Mesothelial cell of epicardium (in vitro differentiated cells): ENCODE data around the gene PHIP. TPM values are rescaled to one million over a fixed set of nuclear protein-coding genes. Genes with fewer than 3 reads are reported as not detected.
A peak's percentile ranks its signal among the peaks of the same experiment; 100 is the strongest.

ENCODE experiments used
- DNase-seq, 2 experiments: peaks; one replicate each; pipeline ENCODE4 v3.0.0; 2021; ENCODE audit warnings: low spot score in 2 of 2; ENCODE audit not compliant: unreplicated experiment in 2 of 2
- H3K27ac Mint-ChIP-seq: 2 replicates; pipeline ENCODE4 v1.8.0; 2021; ENCODE audit warnings: mixed read lengths
- H3K27me3 Mint-ChIP-seq: 2 replicates; pipeline ENCODE4 v1.8.0; 2021; ENCODE audit warnings: low read depth, mixed read lengths
- H3K36me3 Mint-ChIP-seq: 2 replicates; pipeline ENCODE4 v1.8.0; 2021; ENCODE audit warnings: mixed read lengths
- H3K4me1 Mint-ChIP-seq: 2 replicates; pipeline ENCODE4 v1.8.0; 2021; ENCODE audit warnings: mixed read lengths
- H3K4me3 Mint-ChIP-seq: 2 replicates; pipeline ENCODE4 v1.8.0; 2021; ENCODE audit warnings: mild to moderate bottlenecking, moderate library complexity, mixed read lengths
- H3K9me3 Mint-ChIP-seq: 2 replicates; pipeline ENCODE4 v1.8.0; 2021; ENCODE audit warnings: mixed read lengths
- total RNA-seq: library from RNA; stranded (reverse); gene quantifications from 3 replicates; pipeline ENCODE4 v1.2.1, GENCODE V29; 2021
- TF ChIP-seq, protein P1 (sequence below): fragments of 200-600 bp; sonication (generic); IDR thresholded peaks from one replicate; pipeline ENCODE4 v1.5.0; 2021; ENCODE audit warnings: antibody characterized with exemption; ENCODE audit not compliant: unreplicated experiment

The PHIP gene
- total RNA-seq = 45.5 to 46.9 TPM (median 46.2 TPM) in 3 replicates

DNA sequence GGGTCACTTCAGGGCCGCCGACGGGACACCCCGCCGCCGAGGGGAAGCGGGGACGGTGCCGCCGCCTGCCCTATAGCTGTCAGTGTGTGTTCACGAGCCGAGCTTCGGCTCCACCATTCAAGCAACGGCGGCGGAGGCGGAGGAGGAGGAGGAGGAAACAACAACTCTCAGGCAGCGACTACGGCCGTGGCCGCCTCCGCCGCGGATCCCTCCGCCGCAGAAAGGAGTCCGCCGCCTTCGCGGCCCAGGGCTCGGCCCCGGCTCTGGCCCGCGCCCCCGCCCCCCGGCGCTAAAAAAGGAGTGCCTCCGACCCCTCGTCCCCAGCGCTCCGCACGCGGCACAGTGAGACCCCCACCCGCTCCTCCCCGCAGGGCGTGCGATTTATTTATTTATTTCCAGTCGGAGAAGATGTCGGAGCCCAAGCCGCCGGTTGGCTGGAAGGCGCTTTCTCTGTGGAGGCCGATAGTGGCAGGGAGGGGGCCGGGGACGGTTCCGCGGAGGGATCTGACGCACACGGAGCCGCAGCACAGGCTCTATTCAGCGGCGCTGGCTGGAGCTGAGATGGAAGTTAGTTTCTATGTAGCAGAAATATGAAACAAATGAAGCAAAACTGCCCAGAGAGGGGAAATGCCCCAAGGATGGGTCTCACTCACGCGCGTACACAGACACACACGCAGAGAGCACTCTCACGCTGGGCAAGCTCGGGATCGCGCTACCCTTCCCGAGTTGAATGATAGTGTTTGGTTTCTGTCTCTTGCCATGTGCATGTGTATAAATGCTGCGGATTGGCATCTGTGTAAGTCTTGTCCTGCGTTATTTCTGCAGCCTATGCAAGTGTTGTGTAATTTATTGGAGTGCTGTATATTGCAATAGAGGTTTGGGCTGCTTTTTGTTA, at the start of gene PHIP:
PHIP (minus strand) TSS at position 180 of the 895 bp plus-strand sequence. CDS start 186 bp downstream, outside the sequence.
- Mint-ChIP-seq H3K4me3 (peak within 1 kb of the TSS; percentile 86), H3K27ac (peak within 1 kb of the TSS; percentile 94), H3K27me3 (peaks cover 2% of the 10 kb centered on the region), H3K9me3 (no peaks in the 10 kb centered on the region), H3K36me3 (no peaks in the 10 kb centered on the region), H3K4me1 (peaks cover 35% of the 10 kb centered on the region)
- peak; percentile 85 to 95 for DNase-seq
- TF ChIP-seq, protein P1, sequence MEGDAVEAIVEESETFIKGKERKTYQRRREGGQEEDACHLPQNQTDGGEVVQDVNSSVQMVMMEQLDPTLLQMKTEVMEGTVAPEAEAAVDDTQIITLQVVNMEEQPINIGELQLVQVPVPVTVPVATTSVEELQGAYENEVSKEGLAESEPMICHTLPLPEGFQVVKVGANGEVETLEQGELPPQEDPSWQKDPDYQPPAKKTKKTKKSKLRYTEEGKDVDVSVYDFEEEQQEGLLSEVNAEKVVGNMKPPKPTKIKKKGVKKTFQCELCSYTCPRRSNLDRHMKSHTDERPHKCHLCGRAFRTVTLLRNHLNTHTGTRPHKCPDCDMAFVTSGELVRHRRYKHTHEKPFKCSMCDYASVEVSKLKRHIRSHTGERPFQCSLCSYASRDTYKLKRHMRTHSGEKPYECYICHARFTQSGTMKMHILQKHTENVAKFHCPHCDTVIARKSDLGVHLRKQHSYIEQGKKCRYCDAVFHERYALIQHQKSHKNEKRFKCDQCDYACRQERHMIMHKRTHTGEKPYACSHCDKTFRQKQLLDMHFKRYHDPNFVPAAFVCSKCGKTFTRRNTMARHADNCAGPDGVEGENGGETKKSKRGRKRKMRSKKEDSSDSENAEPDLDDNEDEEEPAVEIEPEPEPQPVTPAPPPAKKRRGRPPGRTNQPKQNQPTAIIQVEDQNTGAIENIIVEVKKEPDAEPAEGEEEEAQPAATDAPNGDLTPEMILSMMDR = no peak

DNA sequence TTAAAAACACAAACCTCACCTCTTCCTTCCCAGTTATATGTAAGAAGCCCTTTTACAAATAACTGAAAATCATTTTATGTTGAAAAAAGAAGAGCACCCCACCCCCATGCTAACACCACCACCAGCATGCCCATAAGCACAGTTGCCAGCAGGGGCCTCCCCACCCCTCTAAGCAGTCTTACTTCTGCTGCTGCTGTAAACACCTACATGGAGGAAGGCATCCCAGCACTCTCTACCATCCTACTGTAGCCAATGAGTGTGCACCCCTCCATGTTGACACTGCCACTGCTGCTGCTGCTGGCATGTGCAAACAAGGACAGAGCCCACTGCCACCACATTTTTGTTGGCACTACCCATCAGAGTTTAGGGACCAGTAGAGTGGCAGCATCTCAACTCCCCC, 49.6 kb upstream of the PHIP start:
- Mint-ChIP-seq H3K4me3 (no peak overlapping the region), H3K9me3 (peaks cover 29% of the 10 kb centered on the region), H3K4me1 (no peaks in the 10 kb centered on the region), H3K27me3 (no peaks in the 10 kb centered on the region), H3K27ac (no peak overlapping the region), H3K36me3 (no peaks in the 10 kb centered on the region)
- no peak for DNase-seq
- TF ChIP-seq, protein P1 = no peak

DNA sequence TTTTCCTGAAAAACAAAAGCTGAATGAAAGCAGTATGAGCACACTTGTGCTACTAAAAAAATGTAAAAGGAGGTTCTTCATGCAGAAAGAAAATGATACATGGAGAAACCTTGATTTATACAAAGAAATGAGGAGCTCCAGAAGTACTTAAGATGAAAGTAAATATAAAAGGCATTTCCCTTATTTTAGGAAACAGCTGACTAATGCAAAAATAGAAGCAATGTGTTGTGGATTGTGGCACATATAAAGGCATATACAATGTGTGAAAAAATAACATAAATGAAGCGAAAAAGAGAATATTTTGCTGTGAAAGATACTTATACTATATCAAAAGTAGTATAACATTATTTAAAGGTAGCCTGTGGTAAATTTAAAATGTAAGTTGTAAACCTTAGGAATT, 41.2 kb upstream of the PHIP start:
- Mint-ChIP-seq H3K27ac (no peak overlapping the region), H3K36me3 (no peaks in the 10 kb centered on the region), H3K9me3 (peaks cover 3% of the 10 kb centered on the region), H3K27me3 (no peaks in the 10 kb centered on the region), H3K4me3 (no peak overlapping the region), H3K4me1 (peaks cover 2% of the 10 kb centered on the region)
- TF ChIP-seq, protein P1 = no peak
- no peak for DNase-seq

DNA sequence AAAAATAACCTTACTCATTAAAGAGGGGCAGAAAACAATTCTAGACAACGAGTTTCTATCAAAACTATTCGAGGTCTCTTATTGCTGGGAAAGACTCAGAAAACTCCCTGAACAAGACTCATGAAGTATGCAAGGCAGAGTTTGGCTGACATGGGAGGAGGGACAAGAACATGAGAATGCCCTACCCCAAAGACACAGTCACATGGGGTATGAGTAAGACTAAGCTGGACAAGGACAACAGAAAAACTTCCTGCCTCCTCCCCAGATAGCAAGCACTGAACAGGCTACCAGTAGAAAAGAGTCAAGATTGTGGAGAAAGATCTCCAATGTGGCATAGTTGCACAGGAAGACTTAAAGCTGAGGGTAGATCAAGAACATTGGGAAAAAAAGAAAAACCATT, 39.7 kb upstream of the PHIP start:
- peaks cover 2% of the 10 kb centered on the region for H3K4me1 Mint-ChIP-seq
- no peak overlapping the region for H3K4me3 Mint-ChIP-seq
- no peaks in the 10 kb centered on the region for H3K27me3 Mint-ChIP-seq
- no peak overlapping the region for H3K27ac Mint-ChIP-seq
- H3K9me3 Mint-ChIP-seq = no peaks in the 10 kb centered on the region
- DNase-seq = no peak
- H3K36me3 Mint-ChIP-seq = no peaks in the 10 kb centered on the region
- TF ChIP-seq, protein P1 = no peak

DNA sequence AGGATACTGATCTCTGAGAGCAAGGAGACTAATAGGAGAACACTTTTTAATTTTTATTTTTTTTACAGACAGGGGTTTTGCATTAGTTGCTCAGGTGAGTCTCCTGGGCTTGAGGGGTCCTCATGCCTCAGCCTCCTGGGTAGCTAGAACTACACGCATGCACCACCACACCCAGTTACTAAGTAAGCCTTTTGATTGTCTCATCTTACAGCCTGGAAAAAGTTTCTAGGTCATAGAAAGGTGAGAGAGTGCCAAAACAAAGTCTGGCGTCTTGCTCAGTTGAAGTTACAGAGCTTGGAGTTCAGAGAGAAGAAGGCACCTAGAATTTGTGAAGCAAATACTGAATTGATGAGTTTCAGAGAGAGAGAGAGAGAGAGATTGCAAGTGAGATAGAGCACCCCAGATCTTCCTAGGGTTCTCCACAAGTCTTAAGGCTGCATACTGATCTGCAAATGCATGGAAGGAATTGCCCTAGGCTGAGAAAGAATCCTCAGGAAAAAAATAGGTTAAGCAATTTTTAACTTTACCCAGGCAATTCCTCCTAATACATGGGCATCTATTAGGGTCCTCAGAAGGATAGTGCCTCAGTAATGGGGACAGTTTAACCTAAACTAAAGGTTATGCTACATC, 37.6 kb upstream of the PHIP start:
- no peaks in the 10 kb centered on the region for H3K27me3 Mint-ChIP-seq
- no peak overlapping the region for H3K4me3 Mint-ChIP-seq
- no peak overlapping the region for H3K27ac Mint-ChIP-seq
- H3K9me3 Mint-ChIP-seq = no peaks in the 10 kb centered on the region
- H3K36me3 Mint-ChIP-seq = no peaks in the 10 kb centered on the region
- TF ChIP-seq, protein P1 = no peak
- no peak for DNase-seq
- H3K4me1 Mint-ChIP-seq = peaks cover 2% of the 10 kb centered on the region
